DMS79 (cell line): ENCODE data around the gene CKAP4.

ENCODE experiments used
- DNase-seq: peaks from one replicate; lab custom pipeline; 2025; lab: John Stamatoyannopoulos, UW

Gene CKAP4

DNA sequence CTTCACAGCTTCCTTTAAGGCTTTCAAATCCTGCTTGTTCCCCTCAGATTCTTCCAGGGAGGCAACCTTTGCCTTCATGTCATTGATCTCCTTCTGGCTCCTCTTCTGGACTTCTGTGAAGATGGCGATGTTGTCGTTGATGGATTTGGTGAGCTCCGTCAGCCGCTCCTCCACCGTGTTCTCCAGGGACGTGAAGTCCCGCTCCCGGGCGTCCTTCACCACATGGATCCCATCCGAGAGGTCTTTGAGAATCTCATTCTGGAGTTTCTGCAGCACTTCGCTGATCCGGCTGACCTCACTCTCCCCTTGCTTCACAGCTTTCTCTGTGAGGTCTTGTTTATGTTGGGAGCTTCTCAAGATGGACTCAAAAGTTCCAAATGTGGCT lies 7.9 kb downstream of the CKAP4 start:
- DNase-seq, result no peak

DNA sequence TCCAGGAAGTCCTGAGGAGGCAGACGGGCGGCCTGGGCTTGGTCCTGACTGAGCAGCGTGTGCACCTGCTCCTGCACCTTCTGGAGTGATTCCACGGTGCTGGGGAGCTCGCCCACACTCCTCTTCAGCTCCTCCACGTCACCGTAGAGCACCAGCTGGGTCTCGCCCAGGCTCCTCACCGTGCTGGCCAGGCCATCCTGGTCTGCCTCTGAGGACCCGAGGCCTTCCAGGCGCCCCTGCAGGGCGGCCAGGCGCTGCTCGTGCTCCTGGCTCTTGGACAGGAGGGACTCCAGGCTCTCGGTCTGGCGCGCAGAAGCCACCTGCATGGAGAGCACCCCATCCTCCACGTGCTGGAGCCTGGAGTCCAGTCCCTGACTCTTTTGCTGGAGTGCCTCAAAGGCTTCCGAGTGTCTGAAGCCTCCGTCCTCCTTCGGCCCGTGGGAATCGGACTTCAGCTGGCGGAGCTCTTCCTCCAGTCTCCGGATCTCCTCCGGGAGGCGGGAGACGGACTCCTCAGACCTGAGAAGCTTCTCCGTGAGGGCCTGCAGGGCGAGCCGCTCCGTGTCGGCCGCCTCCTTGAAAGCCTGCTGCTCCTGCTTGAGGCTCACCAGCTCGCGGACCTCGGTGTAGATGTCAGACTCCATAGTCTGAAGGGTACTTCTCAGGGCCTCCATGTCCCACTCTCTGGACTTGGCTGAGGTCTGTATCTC lies 8.4 kb downstream of the CKAP4 start:
- no peak for DNase-seq

DNA sequence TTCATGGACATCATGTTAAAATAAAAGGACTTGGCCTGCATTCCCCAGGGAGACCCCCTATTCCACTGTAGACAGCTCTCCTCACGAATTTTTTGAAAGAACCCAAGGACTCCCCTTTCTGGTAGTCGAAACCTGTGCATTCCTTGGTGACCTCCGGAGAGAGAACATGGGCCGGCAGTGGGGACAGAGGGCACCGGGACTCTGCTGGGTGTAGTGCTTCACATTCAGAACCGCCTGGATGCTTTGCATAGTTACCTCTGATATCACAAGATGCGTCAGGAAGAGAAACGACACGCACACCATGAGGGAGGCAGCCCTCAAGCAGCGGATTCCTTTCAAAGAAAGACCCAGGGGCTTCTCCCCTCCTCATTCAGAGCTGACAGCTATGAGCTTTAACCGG lies 9.7 kb downstream of the CKAP4 start:
- no peak for DNase-seq

DNA sequence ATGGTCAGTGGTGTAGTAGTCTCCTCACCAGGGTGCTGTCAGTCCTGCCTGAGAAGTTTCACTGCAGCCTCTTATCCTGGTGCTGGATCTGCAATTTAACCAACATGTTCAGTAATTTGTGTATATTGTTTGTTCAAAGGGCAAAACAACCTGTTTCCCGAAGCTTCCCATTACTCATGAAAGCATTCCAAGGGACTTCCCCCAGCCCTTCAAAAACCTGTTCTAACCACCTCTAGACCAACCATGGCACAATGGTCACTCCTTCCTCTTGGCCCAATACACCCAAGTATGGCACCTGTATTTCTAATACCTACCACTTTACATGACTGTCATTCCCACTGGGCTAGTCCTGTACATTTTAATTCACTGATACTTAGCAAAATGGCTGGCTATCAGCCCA lies 12.1 kb downstream of the CKAP4 start:
- no peak for DNase-seq

DNA sequence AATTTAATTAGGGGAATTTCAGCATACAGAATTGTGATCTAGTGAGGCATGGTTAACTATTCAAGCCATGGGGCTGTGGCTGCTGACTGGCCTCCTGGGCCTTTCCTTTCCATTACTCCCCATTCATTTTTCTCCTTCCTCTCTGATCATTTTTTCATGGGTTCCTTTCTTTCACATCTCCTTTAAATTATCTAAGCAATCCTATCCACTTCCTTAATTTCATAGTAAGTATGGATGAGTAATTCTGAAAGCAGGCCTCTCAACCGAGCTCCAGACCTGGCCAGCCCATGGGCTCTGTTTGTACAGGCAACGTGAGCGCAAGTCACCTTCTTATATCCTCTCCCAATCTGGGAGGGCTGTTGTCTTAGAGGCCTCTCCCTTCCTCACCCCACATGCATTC lies 13.4 kb downstream of the CKAP4 start:
- DNase-seq, result no peak

DNA sequence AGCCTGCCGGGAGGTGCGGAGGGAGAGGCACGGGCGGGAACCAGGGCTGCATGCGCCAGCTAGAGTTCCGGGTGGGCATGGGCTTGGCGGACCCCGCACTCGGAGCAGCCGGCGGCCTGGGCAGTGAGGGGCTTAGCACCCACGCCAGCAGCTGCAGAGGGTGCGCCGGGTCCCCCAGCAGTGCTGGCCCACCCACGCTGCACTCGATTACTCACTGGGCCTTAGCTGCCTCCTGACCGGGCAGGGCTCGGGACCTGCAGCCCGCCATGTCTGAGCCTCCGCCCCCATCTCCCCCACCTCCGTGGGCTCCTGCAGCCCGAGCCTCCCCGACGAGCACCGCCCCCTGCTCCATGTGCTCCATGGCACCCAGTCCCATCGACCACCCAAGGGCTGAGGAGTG lies 14.8 kb downstream of the CKAP4 start:
- DNase-seq, result no peak

DNA sequence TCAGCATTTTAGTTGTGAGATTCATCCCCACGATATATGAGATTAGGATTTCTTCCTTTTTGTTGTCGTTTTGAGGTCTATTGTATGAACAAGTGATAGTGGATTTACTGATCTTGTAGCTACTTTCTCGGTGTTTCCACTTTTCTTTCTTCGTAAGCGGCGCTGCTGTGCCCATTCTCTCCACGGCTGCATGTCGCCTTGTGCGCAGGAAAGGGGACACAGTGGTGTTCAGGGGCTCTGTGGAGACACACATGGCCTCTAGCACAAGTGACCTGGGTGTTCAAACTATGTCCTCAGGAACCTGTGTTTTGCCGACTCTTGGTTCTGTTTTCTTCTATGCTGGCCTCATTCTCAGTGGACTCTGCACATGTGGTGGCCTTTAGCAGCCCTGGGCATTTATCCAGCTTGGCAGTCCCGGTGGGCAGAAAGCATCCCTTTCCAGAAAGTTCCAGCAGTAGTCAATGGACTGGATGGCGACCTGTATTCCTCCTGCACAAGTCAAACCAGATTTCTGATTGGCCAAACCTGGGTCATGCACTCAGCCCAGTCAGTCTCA lies 18.7 kb downstream of the CKAP4 start:
- DNase-seq, result no peak

DNA sequence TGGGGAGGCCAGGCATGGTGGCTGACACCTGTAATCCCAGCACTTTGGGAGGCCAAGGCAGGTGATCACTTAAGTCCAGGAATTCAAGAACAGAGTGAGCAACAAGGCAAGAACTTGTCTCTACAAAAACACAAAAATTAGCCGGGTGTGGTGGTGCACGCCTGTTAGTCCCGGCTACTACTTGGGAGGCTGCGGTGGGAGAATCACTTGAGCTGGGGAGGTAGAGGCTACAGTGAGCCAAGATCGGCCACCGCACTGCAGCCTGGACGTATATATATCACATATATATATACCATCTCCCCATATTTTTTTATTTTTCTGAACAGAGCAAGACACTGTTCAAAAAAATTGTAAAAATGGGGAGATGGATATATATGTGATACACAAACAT lies 19.5 kb downstream of the CKAP4 start:
- no peak for DNase-seq

DNA sequence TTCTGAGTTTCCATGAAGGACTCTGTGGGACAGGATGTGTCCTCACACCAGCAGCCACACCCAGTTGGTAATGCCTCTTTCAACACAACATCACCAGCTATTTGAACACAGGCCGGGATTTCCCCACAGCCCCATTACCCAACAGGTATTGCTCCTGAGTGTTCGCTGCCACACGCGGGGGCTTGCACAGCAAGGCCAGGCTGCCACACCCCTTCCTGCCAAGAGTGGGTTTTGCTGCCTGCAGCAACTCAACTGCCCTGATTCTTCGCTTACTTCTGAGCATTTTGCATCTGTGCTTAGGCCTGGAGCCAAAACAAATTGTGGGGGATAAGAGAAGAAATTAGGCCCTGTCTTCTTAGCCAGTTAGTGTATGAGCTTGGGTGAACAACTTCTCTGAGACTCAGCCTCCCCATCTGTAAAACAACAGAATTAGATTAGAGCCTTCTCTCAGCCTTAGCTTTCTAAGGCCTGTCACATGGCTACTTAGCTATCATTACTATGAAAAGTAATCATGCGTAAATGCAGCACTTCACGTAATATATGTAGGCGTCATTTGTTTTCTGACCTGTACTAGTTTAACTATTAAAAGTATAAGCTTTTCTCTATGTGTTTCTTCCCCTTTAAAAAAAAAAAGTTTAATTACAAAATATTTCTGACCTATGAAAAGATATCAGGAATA lies 20.0 kb downstream of the CKAP4 start:
- no peak for DNase-seq

DNA sequence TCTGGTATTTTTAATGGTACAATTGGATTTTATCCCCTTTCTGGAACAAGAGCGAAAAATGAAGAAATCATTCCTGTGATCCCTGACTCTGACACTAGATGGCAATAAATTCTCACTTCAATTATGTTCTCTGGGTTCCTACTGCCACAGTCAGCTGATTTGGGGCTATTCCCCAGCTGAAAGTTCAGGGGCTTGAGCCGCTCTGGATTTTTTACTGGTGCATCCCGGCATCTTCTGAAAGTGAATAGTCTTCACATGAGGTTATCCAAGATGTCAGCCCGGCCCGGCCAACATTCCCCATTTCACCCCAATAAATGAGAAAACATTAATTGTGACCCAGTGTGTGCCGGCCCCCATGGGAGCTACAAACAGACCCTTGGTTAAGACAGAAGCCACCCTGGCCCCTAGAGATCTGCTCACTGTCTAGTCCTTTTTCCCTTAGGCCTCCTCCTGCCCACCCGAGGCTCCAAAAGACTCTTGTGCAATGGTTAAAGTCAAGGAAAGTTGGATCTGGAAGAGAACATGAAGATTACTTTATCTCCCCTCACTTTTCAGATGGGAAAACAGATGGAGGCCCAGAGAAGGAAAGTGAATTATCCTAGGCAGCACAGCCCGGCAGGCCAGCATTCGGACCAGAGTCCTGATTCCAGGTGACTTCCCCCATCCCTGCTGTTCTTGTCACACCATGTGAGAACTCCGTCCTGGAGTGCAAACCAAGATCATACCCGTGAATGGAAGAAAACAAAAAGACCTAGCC lies 20.8 kb downstream of the CKAP4 start:
- peak; percentile 35 for DNase-seq

DNA sequence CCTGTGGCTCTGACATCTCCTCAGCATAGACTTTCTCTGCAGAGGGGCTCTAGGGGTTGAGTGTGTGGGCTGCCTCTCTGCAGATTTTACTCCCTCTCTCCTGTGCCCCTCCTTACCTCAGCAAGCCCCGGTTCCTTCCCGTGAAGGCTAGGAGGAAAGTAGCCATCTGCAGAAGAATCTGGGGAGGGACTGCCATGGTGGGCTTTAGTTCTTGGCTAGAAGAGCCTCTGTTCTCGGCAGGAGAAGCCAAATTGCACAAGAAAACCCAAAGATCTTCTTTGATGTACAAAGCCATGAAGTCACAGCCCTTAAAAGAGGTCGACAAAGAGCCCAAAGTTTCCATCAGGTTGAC lies 23.5 kb downstream of the CKAP4 start:
- DNase-seq, result no peak

DNA sequence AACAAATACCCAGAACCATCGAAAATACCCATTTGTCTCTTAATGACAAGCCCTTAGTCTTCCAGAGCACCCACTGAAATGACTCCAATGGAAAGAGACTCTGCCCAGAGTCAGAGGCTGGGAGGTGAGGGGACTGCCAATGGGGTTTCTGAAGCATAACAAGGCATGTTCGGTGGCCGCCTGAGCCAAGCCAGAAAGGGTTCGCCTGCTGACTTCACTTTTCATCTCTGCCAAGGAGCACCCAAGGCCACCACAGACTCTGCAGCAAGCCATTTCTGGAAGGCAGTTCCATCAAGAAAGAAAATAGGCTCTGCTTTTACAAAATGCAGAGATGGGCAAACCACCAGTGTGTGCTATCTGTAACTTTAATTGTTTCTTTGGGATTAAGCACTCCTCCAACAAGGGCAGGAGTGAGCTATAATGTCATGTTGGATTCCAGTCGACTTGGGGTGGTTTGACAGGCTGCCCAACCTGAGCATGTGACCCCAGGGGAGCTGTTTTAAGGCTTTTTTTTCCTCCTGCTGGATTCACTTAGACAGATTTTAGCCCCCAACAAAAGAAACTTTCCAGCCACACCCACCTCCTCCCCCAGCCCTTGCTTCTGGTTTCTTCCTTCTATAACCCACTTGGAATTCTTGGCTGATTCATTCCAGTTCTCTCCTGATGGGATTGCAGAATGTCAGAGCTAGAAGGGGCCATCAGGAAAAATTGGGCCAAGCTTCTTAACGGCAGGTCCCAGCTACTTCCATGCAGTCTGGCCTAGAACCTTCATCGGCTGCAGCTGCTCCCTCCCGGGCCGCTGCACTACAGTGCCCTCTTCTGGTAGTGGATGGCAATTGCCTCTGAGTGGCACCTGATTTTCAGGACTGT lies 24.1 kb downstream of the CKAP4 start:
- peak; percentile 60 for DNase-seq

DNA sequence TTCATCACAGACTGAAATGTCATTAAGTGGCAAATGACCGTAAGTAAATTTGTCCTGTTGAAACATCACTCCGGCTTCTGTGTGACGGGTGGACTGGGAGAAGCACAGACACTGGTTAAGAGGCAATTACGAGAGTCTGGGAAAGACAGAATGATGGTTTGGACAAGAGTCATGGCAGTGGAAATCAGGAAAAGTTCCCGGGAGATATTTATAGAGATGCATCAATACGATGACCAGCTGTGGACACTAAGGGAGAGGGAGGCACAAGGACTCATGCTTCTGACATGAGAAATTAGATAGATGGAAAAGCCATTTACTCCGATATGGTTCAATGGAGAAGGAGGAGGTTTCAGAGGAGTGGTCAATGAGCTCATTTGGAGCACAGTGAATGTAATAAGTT lies 27.3 kb downstream of the CKAP4 start:
- no peak for DNase-seq

DNA sequence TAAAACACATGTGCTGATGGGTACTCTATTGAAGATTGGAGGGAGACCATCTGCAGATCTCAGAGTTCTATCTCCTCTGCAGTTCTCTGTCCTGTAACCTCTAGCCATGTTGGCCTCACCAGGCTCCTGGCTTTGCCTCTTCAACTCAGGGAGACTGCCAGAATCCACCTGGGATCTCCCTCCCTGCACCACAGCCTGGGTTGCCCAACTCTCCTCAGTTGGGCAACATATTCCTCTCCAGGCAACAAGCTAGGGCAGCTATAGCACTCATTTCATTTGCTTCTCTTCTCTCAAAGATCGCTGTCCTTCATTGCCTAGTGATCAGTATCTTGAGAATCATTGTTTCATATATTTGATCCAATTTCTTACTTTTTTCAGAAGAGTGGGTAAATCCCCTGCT lies 28.8 kb downstream of the CKAP4 start:
- DNase-seq, result no peak

DNA sequence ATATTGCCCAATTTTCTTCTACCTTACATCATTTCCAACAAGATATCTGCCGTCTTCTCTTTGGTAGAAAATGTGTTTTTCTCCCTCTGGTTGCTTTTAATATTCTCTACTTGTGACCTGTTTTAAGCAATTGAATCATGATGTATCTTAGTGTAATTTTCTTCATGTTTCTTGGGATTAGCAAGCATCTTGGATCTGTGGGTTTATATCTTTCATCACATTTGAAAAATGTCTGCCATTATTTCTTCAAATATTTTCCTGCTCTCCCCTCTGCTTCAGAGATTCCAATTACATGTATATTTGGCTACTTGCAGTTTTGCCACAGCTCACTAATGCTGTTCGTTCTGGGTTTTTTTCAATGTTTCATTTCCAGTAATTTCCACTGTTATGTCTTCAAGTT lies 30.1 kb downstream of the CKAP4 start:
- DNase-seq, result no peak

DNA sequence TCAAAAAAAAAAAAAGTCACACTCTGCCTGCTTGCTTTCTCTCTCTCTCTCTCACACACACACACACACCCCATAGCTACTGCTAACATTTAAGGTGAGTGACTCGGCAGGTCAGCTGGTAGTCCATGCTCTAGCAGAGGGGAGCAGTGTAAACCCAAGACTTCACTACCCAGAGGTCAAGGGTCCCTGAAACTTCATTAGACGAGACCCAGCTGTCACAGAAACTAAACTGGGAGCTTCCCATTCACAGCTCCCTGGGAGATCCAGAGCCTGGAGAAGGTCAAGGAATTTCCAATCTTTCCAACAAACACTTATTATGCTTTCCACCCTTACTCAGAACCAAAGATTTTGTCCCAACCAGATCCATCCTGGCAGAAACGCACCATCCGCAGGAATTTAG lies 33.2 kb downstream of the CKAP4 start:
- no peak for DNase-seq

DNA sequence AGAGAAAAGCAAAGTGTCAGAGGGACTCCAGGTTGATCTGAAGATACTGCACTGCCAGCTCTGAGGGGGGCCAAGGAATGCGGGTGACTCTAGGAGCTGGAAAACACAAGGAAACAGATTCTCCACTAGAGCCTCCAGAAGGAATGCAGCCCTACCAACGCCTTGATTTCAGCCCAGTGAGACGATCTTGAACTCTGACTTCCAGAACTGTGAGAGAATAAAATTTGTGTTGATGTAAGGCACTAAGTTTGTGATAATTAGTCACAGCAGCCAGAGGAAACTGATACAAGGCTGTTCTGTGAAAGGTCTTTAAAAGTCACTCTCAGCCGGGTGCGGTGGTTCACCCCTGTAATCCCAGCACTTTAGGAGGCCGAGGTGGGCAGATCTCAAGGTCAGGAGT lies 34.2 kb downstream of the CKAP4 start:
- no peak for DNase-seq

DNA sequence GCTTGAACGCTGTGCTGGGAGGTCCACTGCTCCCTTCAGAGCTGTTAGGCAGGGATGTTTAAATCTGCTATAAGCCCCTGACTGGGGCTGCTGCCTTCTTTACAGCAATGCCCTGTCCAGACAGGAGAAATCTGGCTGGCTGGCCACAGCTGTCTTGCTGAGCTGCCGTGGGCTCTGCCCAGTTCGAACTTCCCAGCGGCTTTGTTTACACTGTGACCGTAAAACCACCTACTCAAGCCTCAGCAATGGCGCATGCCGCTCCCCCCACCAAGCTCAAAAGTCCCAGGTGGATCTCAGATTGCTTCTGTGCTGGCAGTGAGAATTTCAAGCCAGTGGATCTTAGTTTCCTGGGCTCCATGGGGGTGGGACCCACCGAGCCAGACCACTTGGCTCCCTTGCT lies 35.8 kb downstream of the CKAP4 start:
- DNase-seq, result no peak

DNA sequence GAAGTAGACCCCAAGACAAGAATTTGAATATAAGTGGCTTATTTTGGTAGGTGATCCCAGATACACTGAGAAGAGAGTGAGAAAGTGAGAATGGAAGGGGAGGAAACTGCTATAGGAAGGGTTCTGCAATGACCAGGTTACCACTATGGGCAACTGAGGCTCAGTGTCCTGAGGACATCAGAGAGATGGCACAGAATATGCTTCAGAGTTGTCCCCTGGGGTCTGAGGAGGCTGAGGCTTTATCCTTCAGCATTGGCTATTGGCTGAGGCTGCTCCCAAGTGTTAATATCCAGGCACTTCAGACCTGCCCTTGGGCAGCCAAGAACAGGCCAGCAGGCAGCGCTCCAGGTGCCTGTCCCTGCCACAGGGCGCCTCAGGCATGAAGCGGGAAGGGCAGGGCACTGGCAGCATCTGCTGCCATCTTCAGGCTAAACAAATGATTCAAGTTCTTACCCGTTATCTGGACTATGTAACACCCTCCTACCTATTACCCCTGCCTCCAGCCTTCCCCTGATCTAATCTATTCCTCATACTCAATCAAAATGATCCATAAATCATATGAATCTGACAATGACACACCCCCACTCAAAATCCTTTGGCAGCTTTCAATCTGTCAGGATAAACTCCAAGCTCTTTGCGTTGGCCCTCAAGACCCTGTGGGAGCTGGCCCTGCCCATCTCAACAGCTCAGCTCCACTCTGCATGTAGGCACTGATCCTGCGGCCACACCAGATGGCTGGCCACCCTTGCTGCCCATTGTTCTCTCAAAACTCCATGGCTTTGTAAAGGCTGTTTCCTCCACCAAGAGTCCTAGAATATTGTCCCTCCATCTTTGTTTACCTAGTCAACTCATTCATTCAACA lies 42.4 kb downstream of the CKAP4 start:
- DNase-seq, result peak; percentile 51

DNA sequence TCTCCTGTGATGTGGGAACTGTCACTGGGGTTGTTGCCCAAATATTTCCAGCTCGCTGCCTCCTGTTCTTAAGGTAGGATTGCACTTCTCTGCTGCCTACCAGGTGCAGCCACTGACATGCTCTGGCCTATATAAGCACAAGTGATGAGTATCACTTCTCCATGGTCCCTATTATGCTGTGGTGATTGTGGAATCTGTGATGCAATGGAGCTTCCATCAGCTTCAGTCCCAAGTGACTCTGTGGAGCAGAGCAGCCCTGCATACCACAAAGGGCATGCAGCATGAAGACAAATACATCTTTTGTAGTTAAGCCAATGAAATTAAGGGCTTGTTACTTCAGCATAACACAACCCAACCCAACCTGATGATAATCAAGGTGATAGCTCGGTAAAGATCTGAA lies 43.5 kb downstream of the CKAP4 start:
- no peak for DNase-seq
